Right ventricle myocardium inferior (tissue), 1 donor: ENCODE results near the gene ELP2. TPM values are rescaled to one million over a fixed set of nuclear protein-coding genes. Genes with fewer than 3 reads are reported as not detected.

Experiments
- ATAC-seq: fragments of 200-7000 bp; cut with Tn5 transposase; one replicate; pipeline ENCODE4 v1.9.1; 2020; ENCODE audit warnings: mild to moderate bottlenecking, moderate library complexity
- DNase-seq: peaks from one replicate; pipeline ENCODE4 v3.0.0; 2021; ENCODE audit errors: missing footprints
- intact Hi-C: fragments of 100-400 bp; cut with DNase I; formaldehyde crosslinking; loops from one replicate; pipeline ENCODE4 v1.11.0; 2022
- total RNA-seq: library from RNA; stranded (reverse); fragmentation: NEBNext Ultra II Directional; extraction: Animal tissue kit (Norgen Biotek cat#: 25700); gene quantifications from one replicate; pipeline ENCODE4 v1.2.1, GENCODE V29; 2021
- donor health status: DM: no; HTN: yes; CAD: no; lungs with severe emphysema.

The ELP2 gene
- total RNA-seq, 1 donor from 2014 or later, result 48.1 TPM

GRCh38 chr18:36183987-36184386, 54.3 kb downstream of the ELP2 start:
- DNase-seq (no peak), ATAC-seq (no peak)
- intact Hi-C loops, result no loop called here

- DNase-seq, result no peak
- no peak for ATAC-seq
- intact Hi-C loops, result loop anchor here (5.0 kb wide), 1 partner anchor 97 kb away; no protein-coding TSS in a partner anchor
Measured at GRCh38 chr18:36185157-36185556, 55.5 kb downstream of the ELP2 start.

DNA sequence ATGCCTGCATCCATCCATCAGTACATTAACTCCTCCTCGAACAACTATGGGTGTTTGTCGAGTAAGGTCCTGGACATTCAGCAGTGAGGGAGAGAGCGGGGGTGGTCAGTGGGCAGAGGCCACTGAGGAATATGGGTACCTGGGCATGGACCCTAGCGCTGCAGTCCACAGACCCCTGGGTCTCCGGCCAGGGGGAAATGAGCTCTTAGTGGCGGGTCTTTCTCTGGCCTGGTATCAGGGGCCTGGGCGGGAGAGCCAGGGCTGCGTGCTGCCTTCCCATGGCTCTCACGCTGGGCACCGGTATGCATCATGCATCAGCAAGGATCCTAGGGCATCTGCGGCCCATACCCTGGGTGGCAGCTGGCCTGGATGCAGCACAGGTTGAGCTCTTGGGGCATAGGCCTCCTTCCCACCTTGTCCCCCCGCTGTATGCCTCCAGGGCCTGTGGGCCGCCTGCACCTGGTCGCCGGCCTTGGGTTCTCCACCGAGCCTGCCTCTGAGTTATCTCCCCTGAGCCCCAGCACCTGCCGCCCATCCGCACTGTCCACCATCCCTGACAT, 56.3 kb downstream of the ELP2 start:
- DNase-seq (no peak), ATAC-seq (no peak)
- intact Hi-C loops, result loop anchor here (5.0 kb wide), 1 partner anchor 96 kb away; no protein-coding TSS in a partner anchor

DNA sequence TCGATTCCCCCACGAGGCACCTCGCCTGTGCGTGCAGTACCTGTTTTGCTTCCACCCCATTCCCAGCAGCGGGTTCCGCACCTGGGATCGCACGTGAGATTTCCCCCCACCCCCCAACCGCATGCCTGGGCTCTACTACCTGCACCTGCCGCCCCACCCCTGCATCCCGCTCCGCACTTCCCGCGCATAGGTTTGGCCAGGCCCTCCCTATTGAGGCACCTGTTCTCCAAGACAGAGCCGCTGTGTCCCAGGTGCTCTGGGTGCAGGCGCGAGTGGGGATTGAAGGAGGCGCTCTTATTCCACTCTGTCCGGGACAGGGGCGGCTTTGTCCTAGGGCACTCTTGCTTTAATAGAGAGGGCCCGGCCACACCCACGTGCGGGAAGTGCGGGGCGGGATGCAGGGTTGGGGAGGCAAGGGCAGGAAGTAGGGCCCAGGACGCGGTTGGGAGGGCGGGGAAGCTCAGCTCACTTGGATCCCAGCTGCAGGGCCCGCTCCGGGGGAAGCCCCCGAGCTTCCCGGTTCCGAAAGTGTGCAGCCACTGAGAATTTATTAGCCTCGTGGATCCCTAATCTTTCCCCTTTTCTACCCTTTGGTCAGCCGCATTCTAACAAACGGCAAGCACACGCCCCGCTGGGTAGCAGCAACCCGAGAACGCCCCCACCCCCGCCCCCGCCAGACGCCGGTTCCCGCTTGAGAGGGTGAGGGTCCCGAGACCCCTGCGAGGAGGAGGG, 56.9 kb downstream of the ELP2 start:
- DNase-seq (peak; percentile 73), ATAC-seq (peak; percentile 36)
- intact Hi-C loops, result loop anchor here (5.0 kb wide), 1 partner anchor 96 kb away; no protein-coding TSS in a partner anchor

GRCh38 chr18:36187193-36187825, 57.6 kb downstream of the ELP2 start, which contains the start of gene MOCOS:
MOCOS (plus strand) TSS chr18:36187497; CDS start chr18:36187540, 43 bp downstream.
- intact Hi-C loops, result loop anchor here (5.0 kb wide), 1 partner anchor 95 kb away; no protein-coding TSS in a partner anchor
- ATAC-seq, result peak; percentile 94

DNA sequence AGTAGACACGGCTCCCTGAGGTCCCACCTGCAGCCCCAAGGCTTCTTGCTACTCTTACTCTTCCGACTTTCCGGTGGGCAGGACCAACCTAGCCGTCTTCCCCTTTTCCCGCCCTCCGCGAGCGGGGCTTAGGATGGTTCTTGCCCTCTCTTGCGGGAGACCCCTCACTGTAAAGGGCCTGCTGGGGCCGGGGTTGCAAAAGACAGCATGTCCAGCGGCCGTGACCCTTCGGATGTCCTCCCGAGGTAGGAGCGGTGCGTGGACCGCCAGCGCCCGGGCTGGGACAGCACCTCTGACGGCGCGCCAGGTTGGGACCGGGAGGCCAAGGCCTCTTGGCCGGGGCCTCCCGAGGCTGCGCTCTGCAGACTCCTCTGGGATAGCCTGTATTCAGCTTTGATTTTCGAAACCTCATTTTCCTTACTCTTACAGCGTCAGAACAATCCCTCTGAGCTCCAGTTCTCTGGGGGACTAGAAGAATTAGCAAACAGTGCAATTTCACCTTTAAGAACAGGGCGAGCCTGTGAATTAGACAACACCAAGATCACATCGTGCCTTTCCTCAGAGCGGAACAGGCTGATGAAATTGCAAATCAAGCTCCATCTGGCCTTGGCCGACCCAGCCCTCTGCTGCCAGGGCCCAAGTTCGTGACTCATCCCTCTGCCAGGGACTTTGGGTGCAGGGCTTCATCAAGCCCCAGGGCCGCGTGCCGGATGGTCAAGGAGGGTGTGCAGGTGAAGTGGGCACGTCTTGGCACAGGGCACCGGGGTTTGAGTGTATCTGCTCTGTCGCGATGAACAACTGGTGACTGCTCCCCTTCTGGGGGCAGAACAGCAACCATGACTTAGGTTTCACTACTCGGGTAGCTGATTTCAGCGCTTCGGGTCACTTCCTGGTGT, 58.4 kb downstream of the ELP2 start:
- DNase-seq, result no peak
- intact Hi-C loops, result loop anchor here (5.0 kb wide), 1 partner anchor 94 kb away; no protein-coding TSS in a partner anchor
- peak; percentile 21 for ATAC-seq

More at GRCh38 chr18:36187193-36187825, 57.6 kb downstream of the ELP2 start, which contains the start of gene MOCOS:
- DNase-seq, result peak; percentile 90

GRCh38 chr18:36188916-36189315, 59.2 kb downstream of the ELP2 start:
- DNase-seq (no peak), ATAC-seq (no peak)
- intact Hi-C loops, result loop anchor here (5.0 kb wide), 1 partner anchor 93 kb away; no protein-coding TSS in a partner anchor

- intact Hi-C loops, result loop anchor here (5.0 kb wide), 1 partner anchor 93 kb away; no protein-coding TSS in a partner anchor
- DNase-seq, result no peak
- ATAC-seq, result no peak
Measured at GRCh38 chr18:36189486-36189885, 59.8 kb downstream of the ELP2 start.

DNA sequence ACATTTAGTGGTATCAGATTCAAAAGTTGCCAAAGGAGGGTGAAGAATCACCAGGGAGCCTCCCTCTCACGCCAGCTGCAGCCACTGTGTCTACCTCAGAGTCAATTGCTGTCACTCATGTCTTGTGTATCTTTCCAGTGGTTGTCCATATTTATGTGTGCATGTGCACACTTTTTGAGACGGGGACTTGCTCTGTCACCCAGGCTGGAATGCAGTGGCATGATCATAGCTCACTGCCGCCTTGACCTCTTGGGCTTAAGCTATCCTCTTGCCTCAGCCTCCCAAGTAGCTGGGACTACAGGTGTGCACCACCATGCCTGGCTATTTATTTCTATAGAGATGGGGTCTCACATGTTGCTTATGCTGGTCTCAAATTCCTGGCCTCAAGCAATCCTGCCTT, 61.6 kb downstream of the ELP2 start:
- ATAC-seq (no peak), DNase-seq (no peak)
- intact Hi-C loops, result no loop called here

DNA sequence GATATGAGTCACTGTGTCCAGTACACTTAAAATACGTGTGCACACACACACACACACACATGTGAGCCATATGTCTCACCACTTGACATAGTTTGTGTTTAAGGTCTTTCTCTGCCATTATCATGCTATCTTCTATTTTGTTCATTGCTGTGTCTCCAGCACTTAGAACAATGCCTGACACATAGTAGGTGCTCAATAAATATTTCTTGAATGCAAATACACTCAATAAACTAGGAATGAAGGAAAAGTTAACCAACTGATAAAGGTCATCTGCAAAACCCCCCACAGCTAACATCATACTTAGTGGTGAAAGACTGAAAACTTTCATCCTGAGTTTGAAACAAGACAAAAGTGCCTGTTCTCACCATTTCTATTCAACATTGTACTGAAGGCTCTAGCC, 62.0 kb downstream of the ELP2 start:
- no peak for DNase-seq
- ATAC-seq, result no peak
- intact Hi-C loops, result no loop called here

DNA sequence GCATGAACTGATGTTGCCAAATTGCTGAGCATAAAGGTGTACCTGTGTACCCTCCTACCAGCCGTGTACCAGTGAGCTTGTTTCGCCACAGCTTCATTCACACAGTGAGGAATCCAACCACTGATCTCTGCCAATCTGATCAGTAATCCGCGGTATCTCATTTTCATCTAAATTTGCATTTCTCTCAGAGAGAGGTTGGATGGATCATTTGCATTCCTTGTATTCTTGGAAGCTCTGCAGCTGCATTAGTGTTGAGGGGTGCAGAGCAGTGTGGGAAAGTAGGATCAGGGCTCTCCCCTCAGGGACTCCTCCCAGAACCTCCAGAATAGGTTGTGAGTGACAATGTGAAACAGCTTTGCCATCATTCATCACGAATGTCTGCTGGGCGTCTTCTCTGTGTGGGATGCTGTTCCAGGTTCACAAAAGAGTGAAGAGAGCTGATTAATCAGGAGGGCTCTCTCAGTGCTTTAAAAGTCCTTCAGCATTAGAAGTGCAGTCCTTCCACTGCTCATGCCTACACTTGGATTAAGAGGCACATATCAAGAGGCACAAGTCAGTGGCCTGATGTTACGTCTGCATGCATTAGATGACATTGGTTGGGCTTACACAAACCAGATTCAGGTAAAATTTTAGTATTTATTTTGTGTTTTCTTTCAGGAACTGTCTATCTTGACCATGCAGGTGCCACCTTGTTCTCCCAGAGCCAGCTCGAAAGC, 65.1 kb downstream of the ELP2 start:
- DNase-seq, result no peak
- ATAC-seq, result no peak
- intact Hi-C loops, result no loop called here

DNA sequence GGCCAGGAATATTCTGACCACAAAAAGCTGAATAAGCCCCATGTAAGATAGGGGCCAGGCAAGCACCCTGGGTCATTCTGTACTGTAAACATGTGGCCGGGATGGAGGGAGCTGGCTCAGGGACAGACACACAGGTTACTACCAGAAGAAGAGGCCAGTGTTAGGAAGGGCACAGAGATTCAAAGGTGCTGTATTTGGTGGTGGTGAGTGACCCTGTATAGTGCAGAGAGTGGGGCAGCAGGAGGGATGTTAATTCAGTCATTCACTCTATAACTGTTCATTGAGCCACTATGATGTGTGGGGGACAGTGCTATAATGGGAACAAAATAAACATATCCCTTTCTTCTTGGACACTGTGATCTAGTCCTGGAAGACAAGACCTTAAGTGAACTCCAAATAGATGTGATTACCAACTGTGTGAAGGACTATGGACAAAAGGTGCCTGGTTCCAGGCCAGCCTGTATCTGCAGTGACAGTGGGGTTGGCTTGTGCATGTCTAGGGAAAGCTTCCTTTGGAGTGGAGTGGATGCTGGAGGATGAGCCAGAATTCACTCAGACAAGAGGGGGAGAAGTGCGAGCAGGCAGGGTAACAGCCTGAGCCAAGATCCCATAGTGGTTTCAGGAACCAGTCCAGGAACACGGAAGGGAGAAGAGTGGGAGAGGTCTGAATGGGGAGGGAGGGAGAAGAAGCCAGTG, 65.9 kb downstream of the ELP2 start:
- intact Hi-C loops, result no loop called here
- ATAC-seq (peak; percentile 79), DNase-seq (no peak)

- ATAC-seq (no peak), DNase-seq (no peak)
- intact Hi-C loops, result no loop called here
Measured at GRCh38 chr18:36196238-36196995, 66.7 kb downstream of the ELP2 start.

DNA sequence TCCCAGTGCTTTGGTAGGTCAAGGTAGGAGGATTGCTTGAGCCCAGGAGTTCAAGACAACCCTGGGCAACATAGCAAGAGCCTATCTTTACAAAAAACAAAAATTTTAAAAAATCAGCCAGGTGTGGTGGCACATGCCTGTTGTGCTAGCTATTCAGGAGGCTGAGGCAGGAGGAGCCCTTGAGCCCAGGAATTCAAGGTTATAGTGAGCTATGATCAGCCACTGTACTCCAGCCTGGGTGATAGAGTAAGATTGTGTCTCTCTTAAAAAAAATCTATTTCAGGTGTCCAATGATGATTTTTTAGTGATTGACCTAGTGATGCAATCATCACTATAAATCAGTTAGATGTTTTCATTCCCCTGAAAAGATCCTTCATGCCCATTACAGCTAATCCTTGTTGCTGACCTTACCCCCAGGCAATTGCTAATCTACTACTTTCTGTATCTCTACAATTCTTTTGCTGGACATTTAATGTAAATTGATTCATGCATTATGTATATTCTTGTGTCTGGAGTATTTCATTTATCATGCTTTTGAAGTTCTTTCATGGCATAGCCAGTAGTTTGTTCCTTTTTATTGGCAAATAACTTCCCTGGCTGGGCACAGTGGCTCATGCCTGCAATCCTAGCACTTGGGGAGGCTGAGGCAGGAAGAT, 67.9 kb downstream of the ELP2 start:
- intact Hi-C loops, result no loop called here
- DNase-seq (no peak), ATAC-seq (no peak)

DNA sequence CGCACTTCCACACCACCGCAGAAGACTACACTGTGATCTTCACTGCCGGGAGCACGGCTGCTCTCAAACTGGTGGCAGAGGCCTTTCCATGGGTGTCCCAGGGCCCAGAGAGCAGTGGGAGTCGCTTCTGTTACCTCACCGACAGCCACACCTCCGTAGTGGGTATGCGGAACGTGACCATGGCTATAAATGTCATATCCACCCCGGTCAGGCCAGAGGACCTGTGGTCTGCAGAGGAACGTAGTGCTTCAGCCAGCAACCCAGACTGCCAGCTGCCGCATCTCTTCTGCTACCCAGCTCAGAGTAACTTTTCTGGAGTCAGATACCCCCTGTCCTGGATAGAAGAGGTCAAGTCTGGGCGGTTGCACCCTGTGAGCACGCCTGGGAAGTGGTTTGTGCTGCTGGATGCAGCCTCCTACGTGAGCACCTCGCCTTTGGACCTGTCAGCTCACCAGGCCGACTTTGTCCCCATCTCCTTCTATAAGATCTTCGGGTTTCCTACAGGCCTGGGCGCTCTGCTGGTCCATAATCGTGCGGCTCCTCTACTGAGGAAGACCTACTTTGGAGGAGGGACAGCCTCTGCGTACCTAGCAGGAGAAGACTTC, 70.1 kb downstream of the ELP2 start:
- ATAC-seq, result no peak
- no peak for DNase-seq
- intact Hi-C loops, result no loop called here

DNA sequence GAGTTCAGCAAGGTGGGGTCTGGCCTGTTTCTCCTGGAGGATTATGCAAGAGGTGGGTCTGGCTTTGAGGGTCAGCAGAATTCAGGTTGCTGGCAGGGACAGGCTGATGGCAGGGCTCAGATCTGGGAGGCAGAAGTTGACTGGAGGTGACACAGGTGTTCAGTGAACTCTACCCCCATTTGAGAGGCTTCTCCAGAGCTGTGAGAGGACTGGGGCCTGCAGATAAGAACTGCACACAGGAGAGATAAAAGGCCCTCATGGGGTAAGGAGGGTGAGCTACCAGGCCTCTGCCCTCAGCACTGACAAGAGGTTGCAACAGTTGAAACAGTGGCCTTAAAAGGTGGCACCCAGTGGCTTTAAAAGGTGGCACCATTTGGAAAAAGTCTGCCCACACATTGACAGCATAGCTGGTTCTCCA, 70.7 kb downstream of the ELP2 start:
- ATAC-seq (no peak), DNase-seq (no peak)
- intact Hi-C loops, result no loop called here
